C4-2B (cell line): ENCODE measurements around the gene CNBD2.

Experiments
- ZFX ChIP-seq: fragments of 450-650 bp; IDR thresholded peaks from 2 replicates; pipeline ENCODE4 v1.6.1; 2017
- TF ChIP-seq, protein P1 (sequence below): fragments of 450-650 bp; conservative IDR thresholded peaks from 2 replicates; pipeline ENCODE4 v1.5.1; 2017; ENCODE audit warnings: mild to moderate bottlenecking

DNA sequence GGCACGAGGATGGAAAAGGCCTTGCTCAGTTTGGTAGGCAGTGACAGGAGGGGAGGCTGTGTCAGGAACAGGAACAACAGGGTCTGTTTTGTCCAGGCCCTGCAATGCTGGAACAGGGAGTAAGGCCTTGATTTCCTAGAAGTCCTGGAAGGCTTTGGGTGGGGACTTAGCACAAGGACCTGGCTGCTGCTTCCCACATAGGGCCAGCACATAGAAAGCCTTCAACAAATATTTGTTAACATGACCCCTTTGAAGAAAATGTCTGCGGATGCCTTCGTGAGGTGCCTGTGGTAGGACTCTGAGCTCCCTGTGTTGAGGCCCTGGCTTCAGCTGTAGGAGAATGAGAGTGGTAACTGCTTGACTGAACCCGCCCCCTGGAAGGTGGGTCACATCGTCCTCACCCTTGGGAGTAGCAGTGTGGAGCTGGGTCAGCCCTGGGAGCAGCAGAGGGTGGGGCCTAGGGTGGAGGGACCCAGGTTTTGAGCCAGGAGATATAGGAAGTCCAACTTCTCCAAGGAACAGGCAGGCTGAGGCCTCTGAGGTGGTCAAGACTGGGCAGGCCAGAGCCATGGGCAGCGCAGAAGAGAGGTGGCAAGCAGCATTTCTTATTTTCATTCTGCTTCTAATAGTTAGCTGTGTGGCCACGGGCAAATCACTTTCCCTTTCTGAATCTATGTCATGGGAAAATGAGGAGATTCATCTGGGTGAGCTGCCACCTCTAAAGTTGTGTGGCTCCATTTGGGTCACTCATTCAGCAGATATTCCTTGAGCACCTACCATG is 50.0 kb downstream of the CNBD2 start:
- TF ChIP-seq, protein P1, sequence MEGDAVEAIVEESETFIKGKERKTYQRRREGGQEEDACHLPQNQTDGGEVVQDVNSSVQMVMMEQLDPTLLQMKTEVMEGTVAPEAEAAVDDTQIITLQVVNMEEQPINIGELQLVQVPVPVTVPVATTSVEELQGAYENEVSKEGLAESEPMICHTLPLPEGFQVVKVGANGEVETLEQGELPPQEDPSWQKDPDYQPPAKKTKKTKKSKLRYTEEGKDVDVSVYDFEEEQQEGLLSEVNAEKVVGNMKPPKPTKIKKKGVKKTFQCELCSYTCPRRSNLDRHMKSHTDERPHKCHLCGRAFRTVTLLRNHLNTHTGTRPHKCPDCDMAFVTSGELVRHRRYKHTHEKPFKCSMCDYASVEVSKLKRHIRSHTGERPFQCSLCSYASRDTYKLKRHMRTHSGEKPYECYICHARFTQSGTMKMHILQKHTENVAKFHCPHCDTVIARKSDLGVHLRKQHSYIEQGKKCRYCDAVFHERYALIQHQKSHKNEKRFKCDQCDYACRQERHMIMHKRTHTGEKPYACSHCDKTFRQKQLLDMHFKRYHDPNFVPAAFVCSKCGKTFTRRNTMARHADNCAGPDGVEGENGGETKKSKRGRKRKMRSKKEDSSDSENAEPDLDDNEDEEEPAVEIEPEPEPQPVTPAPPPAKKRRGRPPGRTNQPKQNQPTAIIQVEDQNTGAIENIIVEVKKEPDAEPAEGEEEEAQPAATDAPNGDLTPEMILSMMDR, result no peak
- no peak for TF ChIP-seq ZFX
